Measurements from ENCODE around the gene ACOX3.

GRCh38 chr4:8386731-8387130 is 53.8 kb downstream of the ACOX3 start:
- TF ChIP-seq CTCF (optimal IDR thresholded peaks at IDR 0.05 in 1 of 3, IDR thresholded peaks at IDR 0.05 in 1 of 3, conservative IDR thresholded peaks at IDR 0.05 in 1 of 3; ENCODE audit: extremely low read depth in 1 of 3, insufficient read depth in 2 of 3, low read length in 3 of 3) (no peak), EZH2 (IDR thresholded peaks at IDR 0.05; ENCODE audit: low read length) (no peak)

Measured in keratinocyte (primary cell).